Measurements from ENCODE around the gene CPNE4. TPM values are rescaled to one million over a fixed set of nuclear protein-coding genes. Genes with fewer than 3 reads are reported as not detected.

The CPNE4 gene
- total RNA-seq, 1 donor from 2014 or later: not detected

DNA sequence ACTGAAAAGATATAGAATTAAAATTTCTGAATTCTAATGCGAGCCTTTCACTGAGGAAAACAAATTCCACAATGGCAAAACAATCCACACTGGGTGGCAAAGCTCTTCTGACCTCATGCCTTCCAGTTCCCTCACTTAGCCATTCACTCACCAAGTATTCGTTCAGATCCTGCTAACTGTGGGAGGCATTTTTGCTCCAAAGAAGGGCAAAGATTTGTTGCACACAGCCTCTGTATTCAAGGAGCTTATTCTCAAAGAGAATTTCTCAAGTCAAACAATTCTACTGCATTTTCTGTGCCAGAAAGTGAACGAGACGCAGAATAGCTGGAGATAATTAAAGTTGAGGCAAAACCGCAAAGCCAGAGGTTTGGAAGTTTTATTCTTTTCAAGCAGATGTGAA is 77.3 kb downstream of the CPNE4 start:
- no peaks in the 10 kb centered on the region for H3K4me1 Mint-ChIP-seq (ENCODE audit: low read depth)
- DNase-seq (ENCODE audit: low spot score): no peak
- H3K27ac Mint-ChIP-seq (ENCODE audit: unreplicated experiment): no peak overlapping the region
- peaks cover 10% of the 10 kb centered on the region for H3K27me3 Mint-ChIP-seq (ENCODE audit: low read depth)
- TF ChIP-seq, protein P1, sequence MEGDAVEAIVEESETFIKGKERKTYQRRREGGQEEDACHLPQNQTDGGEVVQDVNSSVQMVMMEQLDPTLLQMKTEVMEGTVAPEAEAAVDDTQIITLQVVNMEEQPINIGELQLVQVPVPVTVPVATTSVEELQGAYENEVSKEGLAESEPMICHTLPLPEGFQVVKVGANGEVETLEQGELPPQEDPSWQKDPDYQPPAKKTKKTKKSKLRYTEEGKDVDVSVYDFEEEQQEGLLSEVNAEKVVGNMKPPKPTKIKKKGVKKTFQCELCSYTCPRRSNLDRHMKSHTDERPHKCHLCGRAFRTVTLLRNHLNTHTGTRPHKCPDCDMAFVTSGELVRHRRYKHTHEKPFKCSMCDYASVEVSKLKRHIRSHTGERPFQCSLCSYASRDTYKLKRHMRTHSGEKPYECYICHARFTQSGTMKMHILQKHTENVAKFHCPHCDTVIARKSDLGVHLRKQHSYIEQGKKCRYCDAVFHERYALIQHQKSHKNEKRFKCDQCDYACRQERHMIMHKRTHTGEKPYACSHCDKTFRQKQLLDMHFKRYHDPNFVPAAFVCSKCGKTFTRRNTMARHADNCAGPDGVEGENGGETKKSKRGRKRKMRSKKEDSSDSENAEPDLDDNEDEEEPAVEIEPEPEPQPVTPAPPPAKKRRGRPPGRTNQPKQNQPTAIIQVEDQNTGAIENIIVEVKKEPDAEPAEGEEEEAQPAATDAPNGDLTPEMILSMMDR (IDR thresholded peaks at IDR 0.05): no peak
- peaks cover 2% of the 10 kb centered on the region for H3K9me3 Mint-ChIP-seq (ENCODE audit: low read depth)
- H3K4me3 Mint-ChIP-seq (ENCODE audit: unreplicated experiment): no peak overlapping the region
- H3K36me3 Mint-ChIP-seq (ENCODE audit: low read depth): no peaks in the 10 kb centered on the region

DNA sequence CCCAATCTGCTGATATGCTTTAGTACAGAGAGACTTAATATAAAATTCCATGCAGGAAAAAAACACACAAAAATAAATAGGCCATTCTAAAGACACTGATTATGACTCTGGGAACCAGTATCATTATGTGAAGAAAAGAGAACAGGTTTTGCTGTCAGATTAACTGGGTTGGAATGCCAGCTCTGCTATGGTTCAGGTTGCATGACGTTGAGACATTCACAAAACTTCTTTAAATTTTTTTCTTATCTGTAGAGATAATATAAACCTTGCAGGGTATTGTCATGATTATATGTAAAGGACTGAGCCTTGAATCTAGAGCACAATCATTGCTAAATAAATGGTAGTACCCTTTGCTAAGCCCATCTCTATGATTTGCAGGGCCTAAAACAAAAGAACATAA is 86.0 kb downstream of the CPNE4 start:
- Mint-ChIP-seq H3K36me3 (ENCODE audit: low read depth) (no peaks in the 10 kb centered on the region), H3K27me3 (ENCODE audit: low read depth) (peaks cover 7% of the 10 kb centered on the region), H3K4me1 (ENCODE audit: low read depth) (no peaks in the 10 kb centered on the region), H3K4me3 (ENCODE audit: unreplicated experiment) (no peak overlapping the region), H3K9me3 (ENCODE audit: low read depth) (no peaks in the 10 kb centered on the region), H3K27ac (ENCODE audit: unreplicated experiment) (no peak overlapping the region)
- TF ChIP-seq, protein P1 (IDR thresholded peaks at IDR 0.05): no peak
- DNase-seq (ENCODE audit: low spot score): no peak

DNA sequence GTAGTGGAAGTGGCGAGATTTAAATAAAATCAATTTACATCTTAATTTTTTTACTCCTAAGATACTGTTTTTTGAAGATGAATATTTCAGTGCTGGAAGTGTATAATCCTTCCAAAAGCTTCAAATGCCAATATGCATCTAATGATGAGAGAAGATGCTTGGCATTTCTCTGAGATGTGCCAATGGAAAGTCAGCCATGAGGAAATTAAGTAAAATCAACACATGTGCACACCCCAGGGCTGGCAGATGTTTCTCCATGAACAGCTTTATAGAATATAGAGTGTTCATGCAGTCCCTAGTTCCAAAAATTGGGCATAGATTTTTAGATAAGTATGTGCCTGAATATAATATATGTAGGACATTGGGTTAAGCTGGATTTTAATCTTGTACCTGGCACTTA is 90.1 kb downstream of the CPNE4 start:
- TF ChIP-seq, protein P1 (IDR thresholded peaks at IDR 0.05): no peak
- DNase-seq (ENCODE audit: low spot score): no peak
- Mint-ChIP-seq H3K27me3 (ENCODE audit: low read depth) (peaks cover 17% of the 10 kb centered on the region), H3K27ac (ENCODE audit: unreplicated experiment) (no peak overlapping the region), H3K36me3 (ENCODE audit: low read depth) (no peaks in the 10 kb centered on the region), H3K4me3 (ENCODE audit: unreplicated experiment) (no peak overlapping the region), H3K9me3 (ENCODE audit: low read depth) (no peaks in the 10 kb centered on the region), H3K4me1 (ENCODE audit: low read depth) (no peaks in the 10 kb centered on the region)

DNA sequence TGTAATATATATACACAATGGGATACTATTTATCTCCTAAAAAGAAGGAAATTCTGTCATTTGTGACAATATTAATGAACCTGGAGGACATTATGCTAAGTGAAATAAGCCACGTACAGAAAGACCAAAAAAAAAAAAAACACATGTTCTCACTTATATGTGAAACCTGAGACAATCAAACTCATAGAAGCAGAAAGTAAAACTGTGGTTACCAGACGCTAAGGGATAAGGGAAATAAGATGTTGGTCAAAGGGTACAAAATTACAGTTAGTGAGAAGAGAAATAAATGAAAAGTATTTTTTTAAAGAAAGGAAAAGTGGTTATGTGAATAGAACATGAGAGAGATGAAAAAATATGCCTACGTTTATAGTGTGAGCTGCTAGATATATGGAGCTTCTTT is 101.1 kb downstream of the CPNE4 start:
- no peak overlapping the region for H3K4me3 Mint-ChIP-seq (ENCODE audit: unreplicated experiment)
- peaks cover 6% of the 10 kb centered on the region for H3K9me3 Mint-ChIP-seq (ENCODE audit: low read depth)
- DNase-seq (ENCODE audit: low spot score): no peak
- H3K4me1 Mint-ChIP-seq (ENCODE audit: low read depth): no peaks in the 10 kb centered on the region
- no peak overlapping the region for H3K27ac Mint-ChIP-seq (ENCODE audit: unreplicated experiment)
- peaks cover 7% of the 10 kb centered on the region for H3K27me3 Mint-ChIP-seq (ENCODE audit: low read depth)
- TF ChIP-seq, protein P1 (IDR thresholded peaks at IDR 0.05): no peak
- H3K36me3 Mint-ChIP-seq (ENCODE audit: low read depth): peaks cover 2% of the 10 kb centered on the region

DNA sequence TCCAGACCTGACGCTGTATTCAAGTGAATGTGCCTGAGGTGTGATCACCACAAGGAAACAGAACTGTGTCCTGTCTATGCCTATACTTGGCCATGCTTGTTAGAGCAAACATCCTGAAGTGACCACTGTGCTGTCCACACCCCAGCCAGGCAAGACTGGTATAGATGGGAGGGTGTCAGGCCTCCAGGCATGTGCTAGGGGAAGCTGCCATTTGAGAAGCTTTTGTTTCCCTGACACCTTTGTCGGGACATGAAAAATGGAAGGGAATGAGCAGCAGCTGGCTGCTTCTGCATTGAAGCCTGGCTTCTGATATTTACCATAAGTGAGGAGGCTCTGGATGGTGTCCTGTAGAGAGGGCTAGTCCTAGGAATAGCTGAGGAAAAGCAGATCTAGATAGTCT is 106.2 kb downstream of the CPNE4 start:
- Mint-ChIP-seq H3K4me1 (ENCODE audit: low read depth) (no peaks in the 10 kb centered on the region), H3K36me3 (ENCODE audit: low read depth) (no peaks in the 10 kb centered on the region), H3K27me3 (ENCODE audit: low read depth) (peaks cover 11% of the 10 kb centered on the region), H3K4me3 (ENCODE audit: unreplicated experiment) (no peak overlapping the region), H3K9me3 (ENCODE audit: low read depth) (no peaks in the 10 kb centered on the region), H3K27ac (ENCODE audit: unreplicated experiment) (no peak overlapping the region)
- no peak for DNase-seq (ENCODE audit: low spot score)
- TF ChIP-seq, protein P1 (IDR thresholded peaks at IDR 0.05): no peak
